GM18499 (cell line): Measurements from ENCODE around the gene CA10.

Source experiments
- ATAC-seq: cut with Tn5 transposase; IDR thresholded peaks from one replicate; pipeline ENCODE4 v1.9.1; 2021; ENCODE audit warnings: moderate number of reproducible peaks; ENCODE audit not compliant: insufficient read depth, unreplicated experiment

The CA10 gene

GRCh38 chr17:52158450-52159042, at the start of gene CA10:
Gene CA10 (minus strand): TSS chr17:52158714.
- no peak for ATAC-seq

- ATAC-seq = no peak
Observed at GRCh38 chr17:52207796-52208195, 49.3 kb upstream of the CA10 start.

DNA sequence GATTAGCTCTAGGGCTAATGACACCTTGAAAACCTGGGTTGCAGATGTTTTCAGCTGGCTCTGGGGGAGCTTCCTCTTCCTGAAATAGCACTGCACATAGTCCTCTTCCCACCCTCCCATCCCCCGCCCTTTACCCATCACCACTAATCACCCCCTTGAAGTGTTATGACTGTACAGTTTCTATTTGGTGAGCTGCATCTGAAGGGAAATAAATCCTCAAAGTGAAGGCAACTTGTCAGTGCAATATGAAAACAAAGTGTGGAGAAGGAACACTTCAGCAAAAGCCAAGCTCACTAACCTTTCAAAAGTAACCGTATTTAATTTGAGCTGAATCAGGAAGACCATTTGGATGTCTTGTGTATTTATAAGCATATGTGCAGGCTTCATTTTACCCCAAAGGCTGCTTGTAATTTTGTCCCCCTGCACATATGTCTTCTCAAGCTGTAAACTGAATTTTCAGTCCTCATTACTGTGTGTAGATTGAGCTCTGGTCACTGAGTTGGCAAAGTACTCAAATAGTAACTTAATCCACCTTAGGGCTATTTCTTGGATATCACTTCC, 44.1 kb upstream of the CA10 start:
- ATAC-seq = no peak

GRCh38 chr17:52201767-52202519, 43.4 kb upstream of the CA10 start:
- no peak for ATAC-seq

GRCh38 chr17:52191491-52191890, 33.0 kb upstream of the CA10 start:
- ATAC-seq = no peak

DNA sequence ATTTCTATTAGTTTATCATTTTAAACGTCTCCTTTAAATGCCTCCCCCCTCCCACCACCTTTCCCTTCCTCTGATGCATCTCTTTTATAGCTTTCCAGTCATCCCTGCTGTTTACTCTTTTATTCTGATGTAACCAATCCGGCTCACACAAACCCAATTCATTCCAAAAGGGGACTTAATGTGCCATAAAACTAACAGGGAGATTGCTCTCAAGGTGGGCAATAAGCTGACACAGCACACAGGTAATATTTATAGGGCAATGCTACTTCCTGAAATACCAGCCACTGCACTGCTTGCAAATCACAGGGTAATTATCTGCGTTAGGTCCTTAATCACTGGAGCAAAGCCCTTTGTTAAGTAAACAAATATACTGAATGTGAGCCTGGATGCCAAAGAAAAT, 23.3 kb upstream of the CA10 start:
- ATAC-seq = no peak

GRCh38 chr17:52178012-52178411, 19.5 kb upstream of the CA10 start:
- no peak for ATAC-seq

- ATAC-seq = no peak
Observed at GRCh38 chr17:52170963-52171572, 12.6 kb upstream of the CA10 start.

DNA sequence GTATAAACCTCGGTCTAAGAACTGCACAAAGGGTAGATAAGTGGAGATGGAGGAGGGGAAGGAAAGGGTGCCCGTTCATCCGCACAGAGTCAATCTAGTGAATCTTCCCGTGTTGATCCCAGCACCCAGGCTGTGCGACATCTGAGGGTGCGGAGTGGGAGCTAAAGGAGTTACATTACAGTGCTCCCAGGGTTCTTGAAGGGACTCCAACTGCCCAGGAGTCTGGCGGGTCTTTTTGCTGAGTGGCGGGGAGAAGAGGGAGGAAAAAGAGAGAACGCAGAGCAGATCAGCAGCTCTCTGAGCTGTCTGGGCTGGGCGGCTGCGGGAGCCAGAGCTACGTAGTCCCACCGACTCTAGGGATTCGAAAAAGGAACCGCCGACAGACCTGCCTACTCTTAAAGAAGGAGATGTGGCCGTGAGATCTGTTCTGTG, 1.6 kb upstream of the CA10 start:
- no peak for ATAC-seq

GRCh38 chr17:52159246-52160135, 977 bp upstream of the CA10 start:
- no peak for ATAC-seq

DNA sequence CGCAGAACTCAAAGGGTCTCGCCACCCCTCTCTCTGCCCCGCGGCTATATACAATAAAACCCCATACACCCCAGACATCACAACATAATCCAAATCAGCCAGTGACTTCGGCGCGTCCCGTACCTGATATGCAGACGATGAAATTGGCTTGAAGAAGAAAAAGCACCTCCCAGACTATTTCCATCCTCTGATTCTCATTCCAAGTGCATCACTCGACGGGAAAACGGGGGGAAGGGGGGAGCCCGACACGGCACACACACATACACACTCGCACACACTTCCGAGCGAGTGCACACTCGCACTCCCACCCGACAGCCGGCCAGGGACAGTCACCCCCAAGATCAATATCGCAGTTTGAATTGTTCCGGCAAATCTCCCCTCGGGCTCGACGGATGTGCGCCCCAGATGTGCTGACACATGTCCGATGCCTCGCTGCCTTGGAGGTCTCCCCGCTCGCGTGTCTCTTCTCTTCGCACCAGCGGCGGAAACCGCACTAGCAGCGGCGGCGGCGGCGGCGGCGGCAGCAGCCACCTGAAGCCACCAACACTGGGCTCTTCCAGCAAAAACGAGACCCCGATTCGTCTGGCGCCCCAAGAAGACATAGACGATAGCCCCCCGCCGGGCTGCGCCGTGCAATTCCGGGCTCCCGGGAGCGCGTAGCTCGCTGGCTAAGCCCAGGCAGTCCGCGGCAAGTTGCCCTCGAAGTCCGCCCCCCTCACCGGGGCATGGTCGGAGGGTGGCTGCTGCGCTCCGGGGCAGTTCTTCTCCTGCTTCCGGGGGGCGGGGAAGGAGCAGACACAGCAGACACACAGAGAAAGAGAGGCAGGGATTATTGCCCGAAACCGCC, 688 bp downstream of the CA10 start:
- no peak for ATAC-seq

DNA sequence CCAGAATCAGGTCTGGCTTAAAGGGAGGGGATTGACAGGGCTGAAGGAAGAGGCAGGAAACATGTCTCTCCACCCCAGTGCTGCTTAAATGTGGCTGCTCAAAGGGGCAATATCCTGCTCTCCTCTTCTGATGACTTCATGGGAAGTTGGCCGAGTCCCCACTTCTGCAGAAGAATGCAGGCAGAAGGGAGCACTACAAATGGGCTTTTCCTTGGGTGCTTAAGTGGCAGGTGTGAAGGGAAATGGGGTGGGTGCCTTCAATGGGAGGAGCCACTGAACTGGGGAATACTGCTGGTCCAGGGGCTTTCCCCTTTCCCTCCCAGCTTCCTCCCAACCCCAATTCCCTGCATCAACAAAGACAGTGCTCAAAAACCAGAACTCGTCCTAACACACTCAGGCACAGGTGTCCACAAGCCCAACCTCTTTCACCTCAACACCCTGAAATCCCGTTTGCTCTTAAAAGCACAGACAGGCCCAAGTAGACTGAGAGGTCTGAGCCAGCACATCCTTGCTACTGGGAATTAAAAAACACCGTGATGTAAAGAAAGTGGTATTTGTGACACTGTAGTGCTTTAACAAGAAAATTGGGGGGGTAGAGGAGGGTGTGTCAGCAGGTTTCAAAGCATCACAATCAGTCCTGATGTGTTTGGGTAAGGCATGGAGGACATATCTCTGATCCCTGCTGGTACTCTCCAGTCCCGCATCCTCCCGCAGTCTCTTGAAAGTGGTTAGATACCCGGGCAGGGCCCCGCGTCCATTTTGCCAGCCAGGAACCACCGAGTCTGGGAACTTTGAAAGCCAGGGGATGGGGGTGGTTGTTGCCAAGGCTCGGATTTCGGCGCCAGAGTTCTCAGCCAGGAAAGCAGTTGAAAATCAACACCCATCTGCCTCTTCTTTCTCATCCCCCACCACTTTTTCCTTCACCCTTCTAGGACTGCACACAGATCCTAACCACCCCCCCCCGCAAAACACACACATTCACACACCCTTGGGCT, 1.6 kb downstream of the CA10 start:
- ATAC-seq = no peak

DNA sequence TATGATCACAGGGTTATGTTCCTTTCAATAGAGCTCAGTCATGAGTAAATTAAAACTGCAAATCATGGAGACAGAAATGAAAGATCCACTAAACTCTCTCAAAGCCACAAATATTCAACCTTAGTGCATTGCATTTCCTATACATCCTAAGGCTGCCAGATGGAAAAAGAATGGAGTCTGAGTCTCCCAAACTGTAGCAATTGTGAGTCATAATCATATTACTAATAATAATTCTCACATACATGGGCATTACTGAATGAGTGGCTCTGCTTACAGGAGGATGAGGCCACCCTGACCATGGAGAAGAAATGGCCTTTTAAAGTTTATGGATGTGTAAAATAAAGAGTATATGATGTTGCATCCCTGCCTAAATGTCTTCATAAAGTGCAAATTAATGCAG, 3.2 kb downstream of the CA10 start:
- ATAC-seq = no peak

DNA sequence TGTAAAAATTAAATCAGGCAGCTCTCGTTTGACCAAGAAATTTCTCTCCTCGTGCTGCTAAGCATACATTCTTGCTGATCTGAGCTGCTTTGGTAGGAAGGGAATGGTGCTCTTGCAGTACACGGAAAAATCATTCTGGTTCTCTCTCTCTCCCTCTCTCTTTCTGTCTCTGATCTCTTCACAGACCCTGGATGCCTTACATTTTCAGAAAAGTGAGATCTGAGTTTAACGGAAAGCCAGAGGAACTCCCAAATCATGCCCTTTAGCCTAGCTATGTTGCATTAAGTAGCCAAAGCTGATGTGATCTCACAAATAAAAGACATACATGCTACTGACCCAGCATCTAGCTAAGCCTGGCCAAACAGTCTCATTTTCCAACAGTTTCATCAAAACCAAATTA, 4.0 kb downstream of the CA10 start:
- ATAC-seq = no peak

- no peak for ATAC-seq
Observed at GRCh38 chr17:52150935-52151334, 7.6 kb downstream of the CA10 start.

DNA sequence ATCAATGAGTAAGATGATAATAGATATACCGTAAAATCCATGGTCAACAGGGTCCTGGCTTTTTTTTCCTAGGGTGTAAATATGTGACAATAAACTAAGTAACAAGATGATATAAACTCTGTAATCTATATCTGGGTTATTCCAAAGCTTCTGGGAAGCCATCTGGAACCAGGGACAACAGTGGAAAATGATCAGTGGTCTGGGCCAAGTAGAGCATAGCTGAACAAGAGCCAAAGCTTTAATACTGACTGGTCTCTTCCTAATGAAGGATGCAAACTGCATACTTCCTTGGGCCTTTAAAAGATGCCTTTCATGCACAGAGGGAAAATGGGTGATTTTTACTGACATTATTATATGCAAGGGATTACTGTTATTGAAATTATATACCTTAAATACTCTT, 8.9 kb downstream of the CA10 start:
- ATAC-seq = no peak

DNA sequence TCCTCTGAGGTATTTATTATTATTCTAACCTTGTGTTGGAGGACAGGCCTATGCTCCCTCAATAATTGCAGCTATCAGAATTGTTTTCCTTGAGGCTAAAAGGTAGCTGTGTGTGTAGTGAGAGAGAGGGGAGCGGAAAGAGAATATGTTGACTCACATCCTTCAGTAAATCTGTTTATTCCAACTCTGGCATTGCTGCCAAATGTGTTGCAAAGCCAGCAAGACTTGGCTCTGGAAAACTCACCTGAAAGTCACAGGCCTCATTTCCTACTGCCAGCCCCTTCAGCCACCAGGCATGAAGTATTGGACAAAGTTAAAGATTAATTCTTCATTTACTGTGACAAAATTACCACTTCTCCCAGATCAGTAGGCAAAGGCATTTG, 9.6 kb downstream of the CA10 start:
- ATAC-seq = no peak

GRCh38 chr17:52148288-52148968, 10.1 kb downstream of the CA10 start:
- ATAC-seq = no peak
